Kidney epithelial cell (primary cell): ENCODE measurements around the gene ATG9B. TPM values are rescaled to one million over a fixed set of nuclear protein-coding genes. Genes with fewer than 3 reads are reported as not detected.
A peak's percentile ranks its signal among the peaks of the same experiment; 100 is the strongest.

Source experiments
- DNase-seq: peaks from one replicate; pipeline ENCODE4 v3.0.0-alpha.2; 2010; ENCODE audit warnings: low read depth
- H3K27me3 ChIP-seq: 2 replicates; pipeline ENCODE4 v1.6.0; 2011; ENCODE audit warnings: low read length; ENCODE audit not compliant: control insufficient read depth, insufficient read depth
- H3K36me3 ChIP-seq: 2 replicates; pipeline ENCODE4 v1.5.1; 2011; ENCODE audit warnings: low read length; ENCODE audit not compliant: control insufficient read depth, insufficient read depth
- H3K4me3 ChIP-seq: 2 replicates; pipeline ENCODE4 v1.5.1; 2011; ENCODE audit warnings: low read depth, mild to moderate bottlenecking, control low read depth, low read length
- CTCF ChIP-seq: IDR thresholded peaks from 2 replicates; pipeline ENCODE4 v1.5.1; 2011; ENCODE audit warnings: mild to moderate bottlenecking, moderate library complexity, low read length, control low read depth, inconsistent platforms; ENCODE audit not compliant: insufficient read depth, poor library complexity, severe bottlenecking
- total RNA-seq: library from RNA; depleted of rRNA; stranded (reverse); fragments of >200 nt; gene quantifications from 2 replicates; pipeline ENCODE4 v1.2.3, GENCODE V29; 2015

ATG9B gene
- total RNA-seq, 1 donor from 2014 or later: 2.1 TPM

- no peak for DNase-seq
- TF ChIP-seq CTCF: no peak
- Histone ChIP-seq H3K27me3 (peaks cover 80% of the 10 kb centered on the region), H3K36me3 (no peaks in the 10 kb centered on the region), H3K4me3 (no peak overlapping the region)
These were observed 46.7 kb downstream of the ATG9B start for GRCh38 chr7:150977382-150978125.

GRCh38 chr7:150976529-150977381 lies 47.5 kb downstream of the ATG9B start:
- Histone ChIP-seq H3K36me3 (no peaks in the 10 kb centered on the region), H3K4me3 (no peak overlapping the region), H3K27me3 (peaks cover 81% of the 10 kb centered on the region)
- no peak for TF ChIP-seq CTCF
- no peak for DNase-seq

- no peak for DNase-seq
- TF ChIP-seq CTCF: no peak
- Histone ChIP-seq H3K4me3 (no peak overlapping the region), H3K27me3 (peaks cover 83% of the 10 kb centered on the region), H3K36me3 (no peaks in the 10 kb centered on the region)
These were observed 48.6 kb downstream of the ATG9B start for GRCh38 chr7:150975536-150976319.

GRCh38 chr7:150974468-150975391 lies 49.6 kb downstream of the ATG9B start:
- Histone ChIP-seq H3K27me3 (peaks cover 83% of the 10 kb centered on the region), H3K4me3 (peak overlapping the region; percentile 40)
- DNase-seq: no peak

More at GRCh38 chr7:150974468-150975391, 49.6 kb downstream of the ATG9B start:
- no peaks in the 10 kb centered on the region for H3K36me3 ChIP-seq
- peak; percentile 24 for TF ChIP-seq CTCF
